ENCODE measurements around the gene GBGT1.

GRCh38 chr9:133115604-133116345 is 47.9 kb downstream of the GBGT1 start:
- TF ChIP-seq POLR2AphosphoS5 (IDR thresholded peaks at IDR 0.05), result peak in 2 of 3 donors; percentile 30 to 33
- TF ChIP-seq CTCF (IDR thresholded peaks at IDR 0.05 in 8 of 11, conservative IDR thresholded peaks at IDR 0.05 in 3 of 11), result no peak

Data from spleen (tissue), 7 donors.